GM12864 (cell line): ENCODE data around the gene PHRF1.

Experiments used
- DNase-seq: peaks from one replicate; pipeline ENCODE4 v3.0.0-alpha.2; 2011; ENCODE audit warnings: low read depth
- H3K4me3 ChIP-seq: 2 replicates; pipeline ENCODE4 v1.5.1; 2011; ENCODE audit warnings: mild to moderate bottlenecking, low read depth, low read length, control low read depth
- TF ChIP-seq, protein P1 (sequence below): IDR thresholded peaks from 2 replicates; pipeline ENCODE4 v1.5.1; 2011; ENCODE audit warnings: low read depth, mild to moderate bottlenecking, moderate library complexity, low read length, control low read depth, inconsistent platforms; ENCODE audit errors: missing control alignments

Gene PHRF1

DNA sequence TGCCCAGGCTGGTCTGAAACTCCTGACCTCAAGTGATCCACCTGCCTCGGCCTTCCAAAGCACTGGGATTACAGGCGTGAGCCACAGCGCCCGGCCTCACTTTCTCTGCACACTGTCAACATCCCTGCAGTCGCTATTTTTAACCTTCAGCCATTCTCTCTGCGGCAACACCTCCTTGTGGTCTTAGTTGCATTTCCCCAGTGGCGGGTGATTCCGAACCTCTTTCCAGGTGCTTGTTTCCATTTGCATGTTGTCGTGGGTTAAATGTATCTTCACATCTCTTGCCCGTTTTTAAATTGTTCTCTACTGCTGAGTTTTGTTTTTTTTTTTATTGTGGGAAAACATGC lies 52.9 kb downstream of the PHRF1 start:
- TF ChIP-seq, protein P1, sequence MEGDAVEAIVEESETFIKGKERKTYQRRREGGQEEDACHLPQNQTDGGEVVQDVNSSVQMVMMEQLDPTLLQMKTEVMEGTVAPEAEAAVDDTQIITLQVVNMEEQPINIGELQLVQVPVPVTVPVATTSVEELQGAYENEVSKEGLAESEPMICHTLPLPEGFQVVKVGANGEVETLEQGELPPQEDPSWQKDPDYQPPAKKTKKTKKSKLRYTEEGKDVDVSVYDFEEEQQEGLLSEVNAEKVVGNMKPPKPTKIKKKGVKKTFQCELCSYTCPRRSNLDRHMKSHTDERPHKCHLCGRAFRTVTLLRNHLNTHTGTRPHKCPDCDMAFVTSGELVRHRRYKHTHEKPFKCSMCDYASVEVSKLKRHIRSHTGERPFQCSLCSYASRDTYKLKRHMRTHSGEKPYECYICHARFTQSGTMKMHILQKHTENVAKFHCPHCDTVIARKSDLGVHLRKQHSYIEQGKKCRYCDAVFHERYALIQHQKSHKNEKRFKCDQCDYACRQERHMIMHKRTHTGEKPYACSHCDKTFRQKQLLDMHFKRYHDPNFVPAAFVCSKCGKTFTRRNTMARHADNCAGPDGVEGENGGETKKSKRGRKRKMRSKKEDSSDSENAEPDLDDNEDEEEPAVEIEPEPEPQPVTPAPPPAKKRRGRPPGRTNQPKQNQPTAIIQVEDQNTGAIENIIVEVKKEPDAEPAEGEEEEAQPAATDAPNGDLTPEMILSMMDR, result no peak
- no peak overlapping the region for H3K4me3 ChIP-seq
- DNase-seq, result no peak

DNA sequence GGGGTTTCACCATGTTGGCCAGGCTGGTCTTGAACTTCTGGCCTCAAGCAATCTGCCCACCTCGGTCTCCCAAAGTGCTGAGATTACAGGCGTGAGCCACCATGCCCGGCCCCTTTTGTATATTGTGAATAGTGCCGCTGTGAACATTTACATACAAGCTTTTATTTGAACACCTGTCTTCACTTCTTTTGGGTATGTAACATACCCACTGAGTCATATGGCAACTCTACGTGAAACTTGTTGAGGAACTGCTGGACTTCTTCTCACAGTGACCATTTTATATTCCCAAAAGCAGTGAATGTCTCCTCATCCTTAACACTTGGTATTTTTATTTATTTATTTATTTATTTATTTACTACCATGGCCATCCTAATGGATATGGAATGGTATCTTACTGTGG lies 54.6 kb downstream of the PHRF1 start:
- TF ChIP-seq, protein P1, result no peak
- H3K4me3 ChIP-seq, result no peak overlapping the region
- DNase-seq, result no peak

DNA sequence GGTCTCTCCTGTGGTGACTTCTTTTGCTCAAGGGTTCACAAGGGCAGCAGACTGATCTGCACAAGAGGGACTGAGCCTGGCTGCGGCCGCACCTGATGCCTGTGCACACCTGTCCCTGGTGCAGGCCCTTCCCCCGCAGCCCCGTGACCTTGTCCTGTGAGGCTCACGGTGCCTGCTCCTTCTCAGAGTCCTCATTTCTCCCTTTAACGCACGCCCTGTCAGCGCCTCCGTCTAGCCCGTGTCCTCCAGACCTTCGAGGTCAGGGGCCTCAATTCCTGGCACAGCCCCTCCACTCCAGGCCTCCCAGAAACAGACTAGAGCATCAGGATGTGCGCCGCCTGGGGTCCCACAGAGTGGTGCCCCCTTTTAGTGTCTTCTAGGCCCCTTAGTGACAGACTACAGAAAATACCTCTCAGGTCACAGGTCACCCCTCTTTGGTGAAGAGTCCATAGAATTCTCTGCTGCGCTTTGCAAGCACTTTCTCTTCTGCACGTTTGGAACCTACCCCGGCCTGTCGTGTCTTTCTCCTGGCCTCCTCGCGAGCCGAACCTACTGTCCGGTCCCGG lies 59.8 kb downstream of the PHRF1 start:
- TF ChIP-seq, protein P1, result no peak
- no peak for DNase-seq
- H3K4me3 ChIP-seq, result no peak overlapping the region

DNA sequence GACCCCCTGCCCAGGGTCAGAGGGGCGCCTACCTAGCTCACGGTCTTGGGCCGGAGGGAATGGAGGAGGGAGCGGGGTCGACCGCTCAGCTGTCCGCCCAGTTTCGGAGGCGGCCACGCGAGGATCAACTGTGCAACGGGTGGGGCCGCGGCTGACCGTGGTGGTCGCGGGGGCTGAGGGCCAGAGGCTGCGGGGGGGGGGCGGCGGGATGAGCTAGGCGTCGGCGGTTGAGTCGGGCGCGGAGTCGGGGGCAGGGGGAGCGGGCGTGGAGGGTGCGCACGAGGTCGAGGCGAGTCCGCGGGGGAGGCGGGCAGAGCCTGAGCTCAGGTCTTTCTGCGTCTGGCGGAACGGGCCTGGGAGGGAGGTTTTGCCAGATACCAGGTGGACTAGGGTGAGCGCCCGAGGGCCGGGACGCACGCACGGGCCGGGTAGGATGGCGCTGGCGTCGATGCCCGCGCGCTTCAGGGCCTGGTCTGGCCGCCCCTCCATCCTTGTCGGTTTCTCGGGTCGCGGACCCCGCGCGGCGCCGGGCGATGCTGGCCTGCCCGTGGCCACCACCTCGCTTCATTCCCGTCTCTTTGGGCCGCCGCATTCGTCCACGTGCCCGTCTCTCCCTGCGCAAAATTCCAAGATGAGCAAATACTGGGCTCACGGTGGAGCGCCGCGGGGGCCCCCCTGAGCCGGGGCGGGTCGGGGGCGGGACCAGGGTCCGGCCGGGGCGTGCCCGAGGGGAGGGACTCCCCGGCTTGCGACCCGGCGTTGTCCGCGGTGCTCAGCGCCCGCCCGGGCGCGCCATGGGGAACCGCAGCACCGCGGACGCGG lies 60.5 kb downstream of the PHRF1 start, which contains the start of gene DRD4:
DRD4 (plus strand) TSS at position 759 of the 822 bp plus-strand sequence; CDS start at position 795, 36 bp downstream.
- TF ChIP-seq, protein P1, result no peak
- H3K4me3 ChIP-seq, result no peak within 1 kb of the TSS
- no peak for DNase-seq

DNA sequence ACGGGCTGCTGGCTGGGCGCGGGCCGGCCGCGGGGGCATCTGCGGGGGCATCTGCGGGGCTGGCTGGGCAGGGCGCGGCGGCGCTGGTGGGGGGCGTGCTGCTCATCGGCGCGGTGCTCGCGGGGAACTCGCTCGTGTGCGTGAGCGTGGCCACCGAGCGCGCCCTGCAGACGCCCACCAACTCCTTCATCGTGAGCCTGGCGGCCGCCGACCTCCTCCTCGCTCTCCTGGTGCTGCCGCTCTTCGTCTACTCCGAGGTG lies 61.0 kb downstream of the PHRF1 start:
- no peak overlapping the region for H3K4me3 ChIP-seq
- TF ChIP-seq, protein P1, result no peak
- no peak for DNase-seq

DNA sequence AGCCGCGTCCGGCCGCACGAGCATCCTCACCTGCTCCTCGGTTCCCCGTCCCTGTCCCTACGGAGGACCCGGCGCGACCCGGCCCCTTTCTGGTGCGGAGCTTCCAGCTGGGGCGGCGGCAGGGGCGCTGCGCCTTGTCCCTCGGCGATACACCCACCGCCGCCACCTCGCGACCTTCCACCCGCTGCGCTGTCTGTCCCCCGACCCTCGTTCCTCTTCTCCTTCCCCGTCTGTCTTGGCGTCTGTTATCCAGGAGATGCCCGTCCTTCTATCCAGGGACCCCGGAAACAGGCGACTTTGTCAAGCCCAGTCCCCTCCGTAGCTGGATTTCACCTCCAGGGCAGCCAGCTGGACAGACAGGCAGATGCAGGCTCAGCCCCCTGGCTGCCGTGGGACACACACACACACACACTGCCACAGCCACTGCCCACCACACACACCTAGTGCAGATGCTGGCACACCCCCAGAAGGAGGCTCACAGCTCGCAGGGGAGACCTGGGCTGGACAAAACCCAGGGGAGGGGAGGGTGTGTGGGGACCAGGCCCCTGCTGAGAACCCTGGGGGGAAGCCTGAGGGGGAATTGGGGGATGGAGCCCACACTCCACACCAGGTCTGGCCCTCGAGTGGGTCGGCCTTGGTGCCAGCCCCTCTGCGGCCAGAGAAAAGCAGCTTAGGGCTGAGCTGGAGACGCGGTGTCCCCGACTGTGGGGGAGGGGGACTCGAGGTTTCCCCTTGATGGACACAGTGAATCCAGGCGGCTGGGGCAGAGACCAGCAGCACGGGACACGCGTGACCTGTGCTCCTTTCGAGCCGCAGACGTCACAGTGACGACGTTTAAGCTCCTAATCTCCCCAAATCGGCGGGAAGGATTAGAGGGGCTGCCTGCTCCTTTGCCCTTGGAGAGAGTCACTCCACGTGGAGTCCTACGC lies 61.6 kb downstream of the PHRF1 start:
- no peak for DNase-seq
- H3K4me3 ChIP-seq, result no peak overlapping the region
- TF ChIP-seq, protein P1, result no peak
